Suprapubic skin (tissue), 4 donors: Measurements from ENCODE around the gene ATP5PO. TPM values are rescaled to one million over a fixed set of nuclear protein-coding genes. Genes with fewer than 3 reads are reported as not detected.

ENCODE experiments used
- DNase-seq, 2 donors: peaks; one replicate each; pipeline ENCODE4 v3.0.0-alpha.2; 2019; ENCODE audit warnings: low spot score in 2 of 2
- H3K27ac ChIP-seq: fragments of 200-600 bp; sonication (generic); one replicate; pipeline ENCODE4 v1.5.1; 2019
- H3K27me3 ChIP-seq: fragments of 200-600 bp; sonication (generic); one replicate; pipeline ENCODE4 v1.5.1; 2019
- H3K36me3 ChIP-seq: fragments of 200-600 bp; sonication (generic); one replicate; pipeline ENCODE4 v1.5.1; 2019
- H3K4me1 ChIP-seq: fragments of 200-600 bp; sonication (generic); one replicate; pipeline ENCODE4 v1.5.1; 2019
- H3K4me3 ChIP-seq: fragments of 200-600 bp; sonication (generic); one replicate; pipeline ENCODE4 v1.5.1; 2019; ENCODE audit warnings: mild to moderate bottlenecking
- H3K9me3 ChIP-seq: fragments of 200-600 bp; sonication (generic); one replicate; pipeline ENCODE4 v1.5.1; 2019
- CTCF ChIP-seq, 2 donors: fragments of 200-600 bp in 1 of 2; fragments of 450-650 bp in 1 of 2; sonication (generic) in 1 of 2; IDR thresholded peaks; one replicate each; pipeline ENCODE4 v1.5.1; 2016 to 2019; ENCODE audit warnings: antibody characterized with exemption in 2 of 2, mild to moderate bottlenecking in 1 of 2, moderate library complexity in 1 of 2
- EP300 ChIP-seq: sonication (generic); formaldehyde crosslinking; IDR thresholded peaks from one replicate; pipeline ENCODE4 v1.6.1; 2017; ENCODE audit warnings: antibody characterized with exemption
- POLR2A ChIP-seq, 2 donors: fragments of 450-650 bp; IDR thresholded peaks; one replicate each; pipeline ENCODE4 v1.6.1; 2017; ENCODE audit warnings: antibody characterized with exemption in 2 of 2, mild to moderate bottlenecking in 2 of 2, moderate library complexity in 2 of 2
- POLR2AphosphoS5 ChIP-seq, 3 donors: sonication (generic); formaldehyde crosslinking; IDR thresholded peaks; one replicate each; pipeline ENCODE4 v1.6.1; 2017; ENCODE audit warnings: antibody characterized with exemption in 3 of 3
- WGBS: methylation state at CpG from one replicate; pipeline ENCODE4 v1.1.5; 2018; 5-methylcytosine and 5-hydroxymethylcytosine counted together
- total RNA-seq, 4 donors: library from RNA; depleted of rRNA; stranded (reverse); fragments of >200 nt; gene quantifications; one replicate each; pipeline ENCODE4 v1.1.0, GENCODE V29; 2016

Gene ATP5PO
- total RNA-seq, 4 donors from 2014 or later = 121 to 182 (median 159) TPM

- no peaks in the 10 kb centered on the region for H3K36me3 ChIP-seq
- TF ChIP-seq EP300 = no peak
- no peak for TF ChIP-seq POLR2AphosphoS5 (IDR thresholded peaks at IDR 0.05)
- no peak for TF ChIP-seq POLR2A (IDR thresholded peaks at IDR 0.05)
- DNase-seq = no peak
- no peak overlapping the region for H3K27ac ChIP-seq
- H3K27me3 ChIP-seq = no peaks in the 10 kb centered on the region
- peaks cover 14% of the 10 kb centered on the region for H3K4me1 ChIP-seq
- WGBS = 86% methylated on average over 9 of the region's 9 CpGs
- no peak overlapping the region for H3K4me3 ChIP-seq
- no peaks in the 10 kb centered on the region for H3K9me3 ChIP-seq
These were observed 33.7 kb downstream of the ATP5PO start for GRCh38 chr21:33881689-33882440.

- no peak for TF ChIP-seq POLR2AphosphoS5 (IDR thresholded peaks at IDR 0.05)
- TF ChIP-seq CTCF (IDR thresholded peaks at IDR 0.05) = no peak
- no peak for TF ChIP-seq POLR2A (IDR thresholded peaks at IDR 0.05)
- TF ChIP-seq EP300 = no peak
- H3K4me3 ChIP-seq = no peak overlapping the region
- H3K9me3 ChIP-seq = no peaks in the 10 kb centered on the region
- no peaks in the 10 kb centered on the region for H3K36me3 ChIP-seq
- peak in 1 of 2 donors; percentile 46 for DNase-seq
- H3K27me3 ChIP-seq = no peaks in the 10 kb centered on the region
- peaks cover 14% of the 10 kb centered on the region for H3K4me1 ChIP-seq
- 98% methylated on average over 10 of the region's 13 CpGs for WGBS
- H3K27ac ChIP-seq = no peak overlapping the region
These were observed 35.0 kb downstream of the ATP5PO start for GRCh38 chr21:33880626-33881025.

GRCh38 chr21:33878824-33879223, 36.8 kb downstream of the ATP5PO start:
- no peak overlapping the region for H3K27ac ChIP-seq
- WGBS = 82% methylated on average over 6 of the region's 6 CpGs
- no peak overlapping the region for H3K4me3 ChIP-seq
- no peaks in the 10 kb centered on the region for H3K36me3 ChIP-seq
- TF ChIP-seq CTCF (IDR thresholded peaks at IDR 0.05) = no peak
- no peaks in the 10 kb centered on the region for H3K9me3 ChIP-seq
- no peaks in the 10 kb centered on the region for H3K4me1 ChIP-seq
- H3K27me3 ChIP-seq = no peaks in the 10 kb centered on the region
- peak in 1 of 2 donors; percentile 17 for DNase-seq

GRCh38 chr21:33875026-33875695, 40.4 kb downstream of the ATP5PO start:
- DNase-seq = peak in 1 of 2 donors; percentile 38
- no peaks in the 10 kb centered on the region for H3K4me1 ChIP-seq
- no peak overlapping the region for H3K4me3 ChIP-seq
- H3K9me3 ChIP-seq = no peaks in the 10 kb centered on the region
- TF ChIP-seq POLR2A (IDR thresholded peaks at IDR 0.05) (no peak), POLR2AphosphoS5 (IDR thresholded peaks at IDR 0.05) (no peak), EP300 (no peak), CTCF (IDR thresholded peaks at IDR 0.05) (no peak)
- 91% methylated on average over 19 of the region's 20 CpGs for WGBS
- H3K27me3 ChIP-seq = no peaks in the 10 kb centered on the region
- H3K36me3 ChIP-seq = no peaks in the 10 kb centered on the region
- H3K27ac ChIP-seq = no peak overlapping the region

- no peaks in the 10 kb centered on the region for H3K9me3 ChIP-seq
- no peaks in the 10 kb centered on the region for H3K27me3 ChIP-seq
- no peaks in the 10 kb centered on the region for H3K4me1 ChIP-seq
- H3K36me3 ChIP-seq = no peaks in the 10 kb centered on the region
- TF ChIP-seq POLR2A (IDR thresholded peaks at IDR 0.05) = no peak
- no peak for TF ChIP-seq CTCF (IDR thresholded peaks at IDR 0.05)
- no peak for TF ChIP-seq POLR2AphosphoS5 (IDR thresholded peaks at IDR 0.05)
- TF ChIP-seq EP300 = no peak
- DNase-seq = no peak
- H3K27ac ChIP-seq = no peak overlapping the region
- 87% methylated on average over 7 of the region's 7 CpGs for WGBS
- H3K4me3 ChIP-seq = no peak overlapping the region
These were observed 41.4 kb downstream of the ATP5PO start for GRCh38 chr21:33874161-33874560.
